ENCODE measurements around the gene FAAP20. TPM values are rescaled to one million over a fixed set of nuclear protein-coding genes. Genes with fewer than 3 reads are reported as not detected.

The FAAP20 gene
- total RNA-seq, 2 donors from 2014 or later = 35.4 to 41.4 TPM

DNA sequence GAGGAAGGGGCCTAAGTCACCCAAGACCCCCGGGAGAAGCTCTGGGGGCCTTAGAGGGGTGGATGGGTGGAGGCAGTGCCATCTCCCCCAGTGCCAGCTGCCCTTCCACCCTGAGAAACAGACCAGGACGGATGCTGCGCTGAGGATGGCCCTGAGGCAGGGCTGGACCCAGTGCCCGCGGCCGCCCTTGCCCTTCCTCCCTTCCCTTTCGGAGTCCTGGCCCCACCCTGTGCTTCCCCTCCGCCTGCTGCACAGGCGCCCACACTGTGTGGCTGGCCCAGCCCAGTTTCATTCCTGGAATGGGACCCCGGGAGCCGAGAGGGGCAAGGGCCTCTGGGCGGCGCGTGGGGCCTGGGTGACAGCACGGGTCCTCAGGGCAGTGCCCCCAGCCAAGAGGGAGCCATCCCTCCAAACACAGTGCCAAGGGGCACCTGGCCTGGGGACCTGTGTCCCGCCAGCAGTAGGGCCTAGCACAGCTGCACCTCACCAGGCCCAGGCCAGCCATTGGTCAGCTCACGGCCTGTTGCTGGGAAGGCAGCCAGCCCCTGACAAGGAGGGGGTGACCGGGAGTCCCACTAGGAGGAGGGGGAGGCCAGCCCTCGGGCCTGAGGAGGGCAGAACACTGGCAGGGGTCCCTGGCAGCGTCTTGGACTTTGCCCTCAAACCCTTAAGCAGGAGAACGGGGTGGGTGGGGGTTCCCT lies 20.1 kb upstream of the FAAP20 start:
- no peak for DNase-seq
- intact Hi-C loops (cut with DNase I) = no loop called here
- peak; percentile 18 to 28 for ATAC-seq

DNA sequence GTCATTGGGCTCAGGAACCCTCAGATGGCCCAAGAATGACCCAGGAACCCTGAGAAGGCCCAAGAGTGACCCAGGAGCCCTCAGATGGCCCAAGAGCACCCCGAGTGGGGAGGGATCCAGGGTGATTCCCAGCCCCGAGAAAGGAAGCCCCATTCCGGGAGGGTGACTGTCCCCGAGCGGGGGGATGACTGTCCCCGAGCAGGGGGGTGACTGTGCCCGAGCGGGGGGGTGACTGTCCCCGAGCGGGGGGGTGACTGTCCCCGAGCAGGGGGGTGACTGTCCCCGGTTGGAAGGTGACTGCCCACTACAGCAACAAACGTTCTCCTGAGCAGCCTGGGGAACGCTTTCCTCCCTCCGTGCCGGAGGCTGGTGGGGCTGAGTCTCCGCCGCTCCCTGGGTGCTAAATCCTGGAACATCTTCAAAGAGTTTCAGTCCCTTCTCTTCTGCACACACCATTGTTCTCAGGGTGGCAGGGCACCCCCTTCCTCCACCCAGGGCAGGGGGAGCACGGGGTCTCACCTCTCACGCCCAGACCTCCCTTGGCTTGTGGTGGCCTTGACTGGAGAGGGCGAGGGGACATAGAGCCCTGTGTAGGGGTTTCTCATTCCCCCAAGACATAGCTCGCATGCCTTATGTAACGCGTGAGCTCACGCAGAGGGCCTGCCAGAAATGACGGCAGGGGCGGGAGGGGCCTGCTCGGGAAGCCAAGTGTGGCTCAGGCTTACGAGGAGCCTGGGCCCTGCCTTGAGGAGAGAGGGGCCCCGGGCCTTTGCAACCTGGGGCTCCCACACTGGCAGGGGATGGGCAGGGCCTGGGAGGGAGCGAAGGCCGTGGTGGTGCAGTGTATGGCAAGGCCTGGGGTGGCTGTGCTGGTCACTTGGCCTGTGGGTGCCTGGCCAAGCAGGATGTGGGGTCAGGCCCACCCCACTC lies 19.3 kb upstream of the FAAP20 start:
- intact Hi-C loops (cut with DNase I) = no loop called here
- DNase-seq = peak; percentile 90
- ATAC-seq = peak; percentile 72 to 80

DNA sequence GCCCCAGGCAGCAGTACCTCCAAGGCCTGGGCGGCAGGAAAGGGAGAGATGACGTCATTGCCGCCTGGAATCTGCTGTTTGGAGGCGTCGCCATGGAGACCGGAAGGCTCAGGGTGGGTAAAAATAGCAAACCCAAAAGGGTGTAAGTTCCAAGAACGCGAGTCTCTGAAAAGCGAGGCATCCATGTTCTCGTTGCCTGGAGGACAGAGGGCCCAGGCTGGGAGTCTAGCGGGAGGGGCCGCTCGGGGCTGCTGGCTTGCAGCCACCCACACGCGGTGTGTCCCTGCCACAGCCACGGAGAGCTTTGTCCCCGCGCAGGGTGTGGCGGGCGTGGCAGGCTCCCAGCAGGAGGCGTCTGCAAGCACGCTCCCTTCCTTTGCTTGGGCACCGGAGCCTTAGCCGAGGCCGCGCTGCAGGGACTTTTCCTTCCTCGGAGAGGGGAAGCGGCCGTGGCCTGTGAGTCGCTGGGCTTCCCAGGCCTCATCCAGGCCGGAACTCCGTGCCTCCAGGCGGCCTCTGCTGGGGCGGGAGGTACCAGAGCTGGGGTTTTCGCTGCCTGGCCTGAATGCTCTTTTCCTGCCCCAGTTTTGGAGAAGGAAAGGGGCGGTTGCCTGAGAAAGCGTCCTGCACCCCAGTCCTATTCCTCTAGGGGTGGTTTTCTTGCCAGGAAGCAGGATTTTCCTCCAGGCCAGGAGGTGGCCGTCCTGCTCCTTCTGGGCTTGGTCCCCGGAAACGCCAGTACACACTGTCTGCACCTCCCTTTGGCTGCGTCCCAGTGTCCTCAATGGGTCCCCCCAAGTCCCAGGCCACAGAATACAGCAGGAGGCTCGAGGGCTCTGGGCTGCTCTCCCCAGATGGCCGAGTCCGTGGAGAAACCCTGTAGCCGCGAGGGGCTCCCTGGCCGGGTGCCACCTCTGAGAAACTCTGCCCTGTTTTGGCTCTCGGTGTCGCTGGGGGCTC lies 18.2 kb upstream of the FAAP20 start:
- intact Hi-C loops (cut with DNase I) = no loop called here
- ATAC-seq (peak; percentile 65 to 71), DNase-seq (peak; percentile 98)

DNA sequence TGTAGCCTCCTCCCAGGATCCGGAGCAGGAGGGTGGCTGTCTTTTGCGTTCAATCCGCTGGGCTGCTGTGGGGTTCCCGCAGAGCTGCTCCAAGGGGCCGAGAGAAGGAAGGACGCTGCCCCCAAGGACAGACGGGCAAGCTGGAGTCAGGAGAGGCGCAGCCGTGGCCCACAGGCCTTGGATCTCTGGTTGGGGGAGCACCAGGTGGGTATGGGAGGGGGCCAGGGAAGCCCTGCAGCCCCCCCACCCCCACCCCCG lies 17.6 kb upstream of the FAAP20 start:
- ATAC-seq (peak in 1 of 2 donors; percentile 1), DNase-seq (no peak)
- intact Hi-C loops (cut with DNase I) = no loop called here

DNA sequence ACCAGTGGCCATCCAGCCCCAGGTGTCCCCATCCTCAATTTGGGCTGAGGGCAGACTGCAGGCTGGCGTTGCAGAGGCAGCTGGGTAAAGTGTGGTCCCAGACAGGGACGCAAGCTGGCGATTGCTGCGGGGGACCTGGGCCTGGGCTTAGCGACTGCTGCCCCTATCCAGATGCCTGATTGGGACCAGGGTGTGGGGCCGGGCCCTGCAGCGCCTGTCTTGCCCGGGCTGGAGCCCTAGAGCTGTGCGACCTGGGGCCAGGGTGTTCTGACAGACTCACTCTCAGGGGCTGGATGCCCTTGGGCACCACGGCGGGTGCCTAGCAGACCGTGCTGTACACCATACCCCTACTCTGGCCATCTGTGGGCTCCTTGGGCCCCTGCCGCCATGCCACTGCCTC lies 16.2 kb upstream of the FAAP20 start:
- intact Hi-C loops (cut with DNase I) = no loop called here
- DNase-seq = no peak

DNA sequence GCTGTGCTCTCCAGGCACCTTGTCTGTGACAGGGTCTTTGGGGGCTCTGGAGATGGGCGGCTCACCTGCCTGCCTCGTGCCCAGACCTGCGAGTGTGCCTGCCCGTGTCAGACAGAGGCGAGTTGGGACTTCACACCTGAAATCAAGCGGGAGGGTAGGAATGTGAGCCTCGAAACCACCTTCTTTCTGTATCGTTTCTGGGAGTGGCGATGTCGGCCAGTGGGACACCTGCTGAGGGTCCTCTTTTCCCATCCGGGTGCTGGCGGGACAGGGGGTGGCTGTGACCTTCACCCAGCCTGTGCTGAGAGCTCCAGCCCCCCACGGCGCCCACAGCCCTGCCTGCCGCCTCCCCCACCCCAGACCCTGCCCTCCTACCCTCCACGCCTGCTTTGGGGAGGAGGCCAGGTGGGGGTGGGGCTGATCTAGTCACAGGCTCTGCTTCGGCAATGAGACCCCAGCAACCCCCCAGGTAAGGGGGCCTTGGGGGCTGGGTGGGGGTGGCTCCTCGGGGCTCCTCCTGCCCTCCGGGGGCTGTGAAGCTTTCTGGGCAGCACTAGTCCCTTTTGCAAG lies 15.6 kb upstream of the FAAP20 start:
- no peak for DNase-seq
- intact Hi-C loops (cut with DNase I) = no loop called here
- ATAC-seq = no peak

More for the DNA sequence above, 16.2 kb upstream of the FAAP20 start:
- no peak for ATAC-seq

GRCh38 chr1:2209400-2210083 lies 15.0 kb upstream of the FAAP20 start:
- ATAC-seq (no peak), DNase-seq (no peak)
- intact Hi-C loops (cut with DNase I) = no loop called here

DNA sequence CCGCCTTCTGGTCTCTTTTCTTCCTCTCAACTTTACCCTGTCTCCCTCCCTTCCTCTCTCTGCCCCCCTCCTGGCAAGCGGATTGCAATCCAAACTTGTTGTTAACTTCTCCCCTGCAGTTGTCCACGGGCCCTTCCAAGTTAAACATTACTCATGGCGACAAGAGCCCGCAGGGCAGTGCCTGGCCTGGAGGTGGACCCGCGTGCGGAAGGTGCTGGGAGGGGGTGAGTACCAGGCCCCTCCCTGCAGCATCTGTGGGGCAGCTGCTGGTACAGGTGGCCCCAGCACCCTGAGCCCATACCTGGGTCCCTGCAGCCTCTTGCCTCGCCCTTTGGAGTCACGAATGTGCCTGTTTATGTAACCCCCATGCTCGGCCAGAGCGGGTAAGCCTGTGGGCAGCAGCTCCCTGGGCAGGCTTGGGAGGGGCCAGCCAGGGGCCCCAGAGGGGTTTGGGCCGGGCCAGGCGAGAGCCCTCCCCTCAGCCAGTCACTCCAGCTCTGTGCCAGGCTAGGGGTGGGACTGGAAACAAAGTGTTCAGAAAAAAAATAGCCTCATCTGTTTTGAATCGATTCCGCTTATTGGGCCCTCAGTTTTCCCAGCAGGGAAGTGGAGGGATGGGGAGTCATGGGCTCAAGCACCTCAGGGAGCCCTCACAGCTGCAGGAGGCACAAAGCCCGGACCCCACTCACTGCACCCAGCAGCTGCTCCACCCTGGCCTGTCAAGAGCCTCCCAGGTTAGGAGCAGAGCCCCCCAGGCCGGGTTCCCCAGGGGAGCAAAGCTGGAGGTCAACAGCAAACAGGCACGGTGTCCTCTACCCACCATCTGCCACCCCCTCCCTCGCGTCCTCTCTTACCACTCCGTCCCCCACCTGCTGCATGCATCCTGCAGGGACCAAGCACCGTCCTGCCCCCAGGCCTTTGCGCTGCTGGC lies 14.0 kb upstream of the FAAP20 start:
- ATAC-seq (peak; percentile 1 to 4), DNase-seq (peak; percentile 85)
- intact Hi-C loops (cut with DNase I) = no loop called here

- ATAC-seq (no peak), DNase-seq (no peak)
Measured at GRCh38 chr1:2206813-2207487, 12.4 kb upstream of the FAAP20 start.

GRCh38 chr1:2205191-2205952 lies 10.8 kb upstream of the FAAP20 start:
- DNase-seq (peak; percentile 98), ATAC-seq (peak; percentile 78 to 79)
- intact Hi-C loops (cut with DNase I) = no loop called here

More at GRCh38 chr1:2206813-2207487, 12.4 kb upstream of the FAAP20 start:
- intact Hi-C loops (cut with DNase I) = no loop called here

- DNase-seq = peak; percentile 87
Measured at GRCh38 chr1:2204415-2205190, 10.0 kb upstream of the FAAP20 start.

DNA sequence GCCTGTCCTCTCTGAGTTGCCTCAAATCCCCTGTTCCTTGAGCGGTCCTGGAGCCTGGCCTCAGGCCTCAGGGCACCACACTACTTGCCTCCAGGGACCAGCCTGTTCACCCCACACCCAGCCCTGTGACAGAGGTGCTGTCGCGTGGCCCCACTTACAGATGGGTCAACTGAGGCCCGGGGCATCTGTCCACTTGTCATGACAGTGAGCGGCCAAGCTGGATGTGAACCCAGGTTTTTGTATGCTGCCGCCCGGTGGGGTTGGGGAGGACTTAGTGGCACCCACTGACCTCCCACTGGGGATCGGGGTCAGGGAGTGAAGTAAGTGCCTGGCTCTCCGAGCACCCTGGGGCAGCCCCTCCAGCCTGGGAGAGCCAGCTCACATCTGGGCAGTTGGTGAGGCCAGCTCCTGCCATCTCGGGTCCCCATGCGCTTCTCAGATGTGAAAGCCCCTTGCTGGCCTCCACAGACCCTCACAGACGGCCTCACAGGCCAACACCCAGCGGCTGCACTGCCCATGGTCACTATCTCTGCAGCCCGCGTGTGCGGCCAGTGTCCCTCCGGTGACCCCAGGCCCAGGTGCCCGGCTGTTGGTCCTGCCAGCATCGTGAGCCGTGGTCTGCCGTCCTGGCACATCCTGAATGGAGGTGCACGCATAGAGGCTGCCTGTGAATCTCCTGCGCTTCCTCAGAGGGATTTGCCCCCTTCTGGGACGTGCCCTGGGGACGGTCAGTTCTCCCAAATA lies 9.3 kb upstream of the FAAP20 start:
- intact Hi-C loops (cut with DNase I) = no loop called here
- ATAC-seq = no peak
- DNase-seq = no peak

More at GRCh38 chr1:2204415-2205190, 10.0 kb upstream of the FAAP20 start:
- peak; percentile 61 to 70 for ATAC-seq
- intact Hi-C loops (cut with DNase I) = no loop called here

GRCh38 chr1:2202843-2203601 lies 8.4 kb upstream of the FAAP20 start:
- DNase-seq (no peak), ATAC-seq (no peak)
- intact Hi-C loops (cut with DNase I) = no loop called here

- DNase-seq (no peak), ATAC-seq (no peak)
- intact Hi-C loops (cut with DNase I) = no loop called here
Measured at GRCh38 chr1:2202008-2202575, 7.5 kb upstream of the FAAP20 start.

Measured in left cardiac atrium (tissue), 4 donors.